NCI-H2227 (cell line): Measurements from ENCODE around the gene MCF2L.

ENCODE experiments used
- DNase-seq: peaks from one replicate; lab custom pipeline; 2025; ENCODE audit not compliant: unreplicated experiment; lab: John Stamatoyannopoulos, UW

Gene MCF2L

DNA sequence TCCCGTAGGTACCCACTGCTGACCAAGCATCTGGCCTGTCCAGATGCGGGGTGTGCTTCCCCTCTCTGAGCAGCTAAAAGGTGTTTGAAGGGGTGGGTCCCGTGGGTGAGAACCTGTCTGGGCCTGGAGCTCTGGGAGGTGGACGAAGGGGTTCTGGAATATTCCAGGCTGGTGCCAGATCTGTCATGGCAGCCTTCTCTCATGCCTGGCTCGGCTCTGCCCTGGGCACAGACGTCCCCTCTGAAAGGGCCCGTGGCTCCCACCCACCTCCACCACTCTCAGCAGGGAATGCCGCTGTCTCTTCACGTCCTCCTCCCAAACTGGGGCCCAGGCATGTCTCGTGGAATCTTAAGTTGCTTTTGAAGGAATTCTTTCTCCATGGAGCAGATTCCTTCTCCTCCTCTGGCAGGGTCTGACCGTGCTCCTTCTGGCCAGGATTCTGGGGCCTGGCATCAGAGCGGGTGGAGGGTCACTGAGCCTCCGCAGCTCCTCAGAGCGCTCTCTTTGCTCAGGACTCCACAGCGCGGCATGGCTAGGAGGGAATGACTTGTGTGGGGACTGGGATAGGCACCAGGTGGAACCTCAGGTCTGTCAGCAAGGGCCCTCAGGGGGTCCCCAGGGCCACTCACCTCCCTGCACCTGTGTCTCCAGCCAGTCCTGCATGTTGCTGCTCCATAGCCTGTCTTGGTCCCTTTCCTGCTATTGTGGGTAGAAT is 5.9 kb upstream of the MCF2L start:
- DNase-seq, result no peak

DNA sequence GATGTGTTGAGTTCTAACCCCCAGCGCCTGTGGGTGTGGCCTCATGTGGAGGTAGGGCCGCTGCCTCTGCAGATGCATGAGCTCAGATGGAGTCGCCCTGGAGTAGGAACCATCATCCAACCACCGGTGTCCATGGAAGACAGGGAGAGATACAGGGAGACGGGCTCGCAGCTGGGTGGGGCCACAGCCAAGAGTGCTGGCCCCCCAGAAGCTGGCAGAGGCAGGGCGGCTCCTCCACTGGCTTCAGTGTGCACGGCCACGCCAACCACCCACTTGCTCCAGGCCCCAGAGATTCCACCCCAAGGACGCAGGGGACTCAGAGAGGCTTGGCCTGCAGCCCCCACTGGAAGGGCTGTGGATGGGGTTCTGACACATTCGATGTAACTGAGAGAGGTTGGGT is 5.4 kb upstream of the MCF2L start:
- DNase-seq, result no peak

DNA sequence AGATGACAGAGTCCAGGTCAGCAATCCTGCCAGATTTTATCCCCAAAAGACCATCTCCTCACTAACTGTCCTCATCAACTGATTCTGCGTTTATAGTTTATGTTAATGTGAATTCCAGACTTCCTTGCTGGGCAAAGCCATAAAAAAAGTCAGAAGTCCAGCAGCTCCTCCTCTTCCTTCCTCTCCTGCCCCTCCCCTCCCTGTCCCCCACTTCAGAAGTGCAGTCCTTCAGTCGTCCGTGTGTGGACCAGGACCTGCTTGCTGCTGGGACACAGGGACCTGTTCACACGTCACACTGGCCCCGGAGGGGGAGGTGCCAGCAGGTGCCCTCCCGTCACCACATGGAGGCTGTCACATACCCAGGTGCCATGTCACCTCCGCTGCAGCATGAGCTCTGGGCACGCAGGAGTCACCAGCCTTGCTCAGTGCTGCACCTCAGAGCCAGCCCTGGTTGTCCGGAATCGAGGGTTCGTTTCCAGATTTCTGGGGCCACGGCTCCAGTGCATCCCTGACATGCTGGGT is 4.0 kb upstream of the MCF2L start:
- DNase-seq, result no peak

DNA sequence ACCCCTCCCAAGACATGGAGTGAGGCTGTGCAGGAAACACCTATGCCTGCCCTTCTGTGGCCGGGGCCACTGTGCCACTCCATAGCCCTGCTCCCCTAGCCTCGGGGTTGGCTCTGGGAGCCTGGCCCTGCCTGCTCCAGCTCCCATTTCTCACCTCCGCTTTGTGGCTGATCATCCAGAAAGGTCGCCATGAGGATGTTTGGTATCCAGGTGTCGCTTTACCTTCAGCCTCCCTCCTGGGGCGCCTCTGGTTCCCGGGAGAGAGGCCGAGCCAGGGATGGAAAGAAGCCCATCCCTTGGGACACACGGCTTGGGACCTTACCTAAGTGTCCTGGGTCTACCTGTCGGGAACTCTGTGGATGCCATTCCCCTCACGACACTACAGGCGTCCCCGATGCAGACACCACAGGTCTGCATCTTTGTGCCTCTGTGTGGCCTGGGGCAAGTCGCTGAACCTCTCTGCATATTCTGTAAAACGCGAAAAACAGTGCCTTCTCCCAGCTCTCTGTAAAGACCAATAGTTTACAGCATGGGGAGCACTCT is 3.4 kb upstream of the MCF2L start:
- no peak for DNase-seq

DNA sequence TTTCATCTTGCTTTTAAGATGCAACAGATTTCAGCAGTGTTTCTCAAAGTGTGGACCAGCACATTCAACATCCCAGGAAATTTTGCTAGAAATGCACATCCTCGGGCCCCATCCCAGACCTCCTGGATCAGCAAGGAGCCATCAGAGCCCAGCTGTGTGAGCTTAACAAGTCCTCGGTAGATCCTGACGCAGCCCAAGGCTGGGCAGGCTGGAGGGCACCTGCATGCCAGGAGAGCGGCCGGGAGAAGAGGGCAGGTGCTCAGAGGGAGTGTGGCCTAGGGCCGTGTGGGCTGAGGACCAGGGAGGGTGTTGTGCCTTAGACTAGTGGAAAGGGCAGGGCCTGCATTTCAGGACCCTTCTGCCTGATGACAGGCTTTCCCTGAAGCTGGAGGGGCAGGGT is 2.2 kb upstream of the MCF2L start:
- no peak for DNase-seq

DNA sequence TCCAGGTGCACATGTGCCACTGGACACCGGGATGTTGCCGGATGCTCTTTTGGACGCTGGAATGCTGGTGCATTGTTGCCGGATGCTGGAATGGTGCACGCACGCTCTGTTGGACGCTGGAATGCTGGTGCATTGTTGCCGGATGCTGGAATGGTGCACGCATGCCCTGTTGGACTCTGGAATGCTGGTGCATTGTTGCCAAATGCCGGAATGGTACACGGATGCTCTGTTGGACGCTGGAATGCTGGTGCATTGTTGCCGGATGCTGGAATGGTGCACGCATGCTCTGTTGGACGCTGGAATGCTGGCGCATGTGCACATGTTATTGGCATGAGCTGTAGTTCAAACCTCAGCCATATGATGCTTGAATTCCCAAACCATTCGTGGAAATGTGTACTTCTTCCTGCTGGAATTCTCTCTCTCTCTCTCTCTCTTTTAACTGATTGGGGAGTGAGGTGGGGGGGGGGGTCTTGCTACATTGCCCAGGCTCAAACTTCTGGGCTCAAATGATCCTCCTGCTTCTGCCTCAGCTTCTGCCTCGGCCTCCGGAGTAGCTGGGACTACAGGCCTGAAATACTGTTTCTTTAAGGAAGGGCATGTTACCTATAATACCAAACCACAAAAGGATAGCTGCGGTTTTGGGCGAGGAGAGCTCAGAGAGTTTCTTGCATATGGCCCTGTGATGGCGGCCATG is 1.2 kb upstream of the MCF2L start:
- DNase-seq, result no peak

DNA sequence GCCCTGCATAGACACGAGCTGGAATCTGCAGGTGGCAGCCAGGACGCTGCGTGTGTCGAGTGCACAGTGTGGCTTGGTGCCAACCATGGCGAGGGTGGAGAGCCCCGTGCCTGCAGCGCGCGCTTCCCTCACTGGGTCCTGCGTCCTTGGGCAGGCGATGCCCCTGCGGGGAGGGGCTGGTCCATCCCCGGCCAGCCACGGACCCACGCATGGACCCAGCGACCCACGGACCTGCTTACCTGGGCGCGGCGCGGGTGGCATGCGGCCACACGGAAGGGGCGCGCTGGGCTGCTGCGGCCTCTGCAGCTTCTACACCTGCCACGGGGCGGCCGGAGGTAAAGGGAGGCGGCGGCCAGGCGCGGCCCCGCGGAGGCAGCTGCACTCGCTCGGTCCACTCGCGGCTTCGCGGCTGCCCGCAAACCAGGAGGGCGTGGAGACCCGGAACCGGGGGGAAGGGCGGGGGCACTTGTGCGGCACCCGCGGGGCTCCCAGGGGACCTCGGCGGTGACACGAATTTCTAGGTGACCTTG is 569 bp upstream of the MCF2L start:
- DNase-seq, result peak; percentile 57

DNA sequence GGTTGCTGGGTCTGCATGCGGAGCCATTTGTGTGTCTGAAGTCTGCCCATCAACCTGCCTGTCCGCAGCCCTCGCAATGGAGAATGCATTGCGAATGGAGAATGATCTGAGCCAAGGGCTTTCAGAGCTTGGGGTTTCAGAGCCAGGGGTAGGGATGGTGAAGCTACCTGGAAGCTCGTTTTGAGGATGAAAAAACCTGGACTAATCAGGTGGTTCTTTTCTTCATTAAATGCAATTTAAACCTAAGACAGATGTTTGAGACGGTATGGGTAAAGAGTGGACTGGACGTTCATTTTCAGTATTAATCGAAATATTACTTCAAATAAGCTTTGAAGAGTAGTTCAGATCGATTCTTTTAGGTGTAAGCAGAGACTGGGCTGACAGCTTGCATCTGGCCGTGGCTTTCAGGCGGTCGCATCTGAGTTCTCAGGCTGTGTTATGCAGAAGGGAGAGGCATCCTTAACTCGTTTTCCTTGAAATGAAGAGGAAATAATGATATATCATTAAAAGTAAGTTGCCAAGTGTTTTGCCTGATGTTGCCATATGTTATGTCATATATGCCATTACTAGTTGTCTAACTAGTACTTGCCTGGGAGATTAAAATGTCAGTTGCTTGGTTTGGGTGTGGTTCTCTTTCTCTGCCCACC is 801 bp downstream of the MCF2L start:
- DNase-seq, result no peak

DNA sequence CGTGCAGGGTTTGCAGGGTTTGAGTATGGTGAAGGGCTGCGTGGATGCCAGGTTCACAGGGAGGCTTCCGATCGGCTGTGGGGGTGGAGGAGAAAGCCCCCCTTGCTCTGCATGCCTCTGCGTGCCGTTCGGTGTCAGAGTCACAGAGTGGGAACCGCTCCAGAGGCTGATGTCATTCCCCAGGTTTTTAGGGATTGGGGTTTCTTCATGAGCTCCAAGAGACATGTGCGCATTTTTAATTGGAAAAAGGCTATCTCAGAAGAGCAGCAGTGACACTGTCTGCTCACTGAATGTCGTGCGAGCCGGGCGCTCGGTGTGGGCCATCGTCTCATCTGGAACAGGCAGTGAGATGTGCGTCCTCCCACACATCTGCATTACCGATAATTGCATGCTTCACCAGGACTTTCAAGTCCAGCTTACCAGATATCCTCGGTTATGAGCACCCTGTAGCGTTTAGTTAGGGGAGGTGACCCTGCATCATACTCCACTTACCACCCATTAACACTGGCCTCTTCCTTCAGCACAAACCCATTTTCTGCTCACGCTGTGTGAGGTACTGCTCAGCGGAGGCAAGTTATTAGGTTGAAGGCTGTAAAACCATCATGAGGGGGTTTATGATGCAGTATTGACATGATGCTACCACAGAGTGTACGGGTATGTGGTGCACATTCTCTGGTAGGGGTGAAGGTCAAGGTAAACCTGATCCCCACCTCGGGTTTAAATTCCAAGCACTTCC is 1.7 kb downstream of the MCF2L start:
- no peak for DNase-seq

DNA sequence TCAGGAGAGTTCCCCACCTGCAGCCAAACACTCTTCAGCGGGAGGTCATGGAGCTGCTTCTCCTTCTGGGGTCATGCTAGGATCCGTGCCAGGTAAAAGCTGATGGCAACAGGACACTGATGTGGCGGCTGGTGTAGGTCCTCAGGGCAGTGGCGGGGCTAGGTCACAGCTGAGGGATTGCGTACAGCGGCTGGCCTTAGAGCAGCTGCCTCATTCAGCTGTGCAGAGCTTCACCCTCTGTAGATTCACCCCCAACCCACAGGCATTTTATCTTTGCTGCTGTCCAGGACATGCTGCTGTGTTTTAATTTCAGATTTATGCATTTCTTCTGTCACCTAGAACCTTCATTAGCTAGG is 2.3 kb downstream of the MCF2L start:
- DNase-seq, result no peak

DNA sequence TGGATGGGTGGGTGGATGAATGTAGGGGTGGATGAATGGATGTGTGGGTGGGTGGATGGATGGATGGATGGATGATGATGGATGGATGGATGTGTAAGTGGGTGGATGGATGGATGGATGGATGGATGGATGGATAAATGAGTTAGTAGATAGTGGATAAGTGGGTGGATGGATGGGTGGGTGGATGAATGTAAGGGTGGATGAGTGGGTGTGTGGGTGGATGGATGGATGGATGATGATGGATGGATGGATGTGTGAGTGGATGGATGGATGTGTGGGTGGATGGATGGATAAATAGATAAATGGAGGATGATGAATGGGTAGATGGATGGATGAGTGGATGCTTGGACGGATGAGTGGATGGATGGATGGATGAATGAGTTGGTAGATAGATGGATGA is 3.2 kb downstream of the MCF2L start:
- DNase-seq, result no peak

DNA sequence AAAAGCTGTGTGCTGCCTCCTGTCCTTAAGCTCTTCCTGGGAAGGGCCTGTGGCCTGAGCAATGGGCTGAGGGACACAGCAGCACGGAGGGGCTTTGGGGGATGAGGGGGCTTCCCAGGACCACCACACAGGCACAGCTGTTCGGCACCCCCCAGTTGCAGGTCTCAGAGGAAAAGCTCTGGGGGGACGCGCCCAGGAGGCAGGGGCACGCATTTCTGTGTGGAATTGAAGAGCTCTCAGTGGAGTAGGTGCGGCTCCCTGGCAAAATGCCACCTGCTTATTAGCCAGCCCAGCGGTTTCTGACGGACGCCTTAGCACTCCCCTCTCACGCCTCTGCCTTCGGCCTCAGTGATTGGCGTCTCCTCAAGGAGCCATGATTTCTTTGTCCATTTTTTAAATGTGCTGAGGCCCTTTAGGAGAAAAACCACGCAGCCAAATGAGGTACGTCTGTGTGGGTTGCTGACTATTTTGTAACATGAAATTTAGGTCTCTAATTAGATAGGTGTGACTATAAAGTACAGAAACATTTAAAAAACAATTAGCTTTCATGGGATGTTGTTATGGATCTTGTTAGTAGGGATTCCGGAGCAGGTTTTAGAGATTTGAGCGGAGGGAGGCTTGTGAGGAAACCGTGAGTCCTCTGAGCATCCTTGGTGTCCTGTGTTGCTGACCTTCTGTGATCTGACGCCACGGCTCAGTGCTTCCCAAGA is 4.0 kb downstream of the MCF2L start:
- peak; percentile 30 for DNase-seq

DNA sequence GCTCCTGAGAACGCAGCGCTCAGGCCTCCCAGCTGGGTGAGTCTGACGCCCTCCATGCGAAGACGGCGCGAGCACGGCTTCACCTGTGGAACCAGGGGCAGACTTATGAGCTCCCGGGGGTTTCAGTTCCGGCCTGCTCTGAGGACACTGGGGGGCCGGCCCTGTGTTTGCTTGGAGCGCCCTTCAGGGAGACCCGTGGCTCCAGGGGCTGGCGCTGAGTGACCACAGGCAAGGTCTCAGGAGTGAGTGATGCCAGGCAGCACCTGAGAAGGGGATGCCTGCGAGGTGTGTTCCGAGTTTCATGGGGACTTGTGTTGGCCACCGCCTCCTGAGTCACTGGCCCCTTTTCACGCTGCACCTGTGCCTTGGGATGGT is 4.5 kb downstream of the MCF2L start:
- no peak for DNase-seq

DNA sequence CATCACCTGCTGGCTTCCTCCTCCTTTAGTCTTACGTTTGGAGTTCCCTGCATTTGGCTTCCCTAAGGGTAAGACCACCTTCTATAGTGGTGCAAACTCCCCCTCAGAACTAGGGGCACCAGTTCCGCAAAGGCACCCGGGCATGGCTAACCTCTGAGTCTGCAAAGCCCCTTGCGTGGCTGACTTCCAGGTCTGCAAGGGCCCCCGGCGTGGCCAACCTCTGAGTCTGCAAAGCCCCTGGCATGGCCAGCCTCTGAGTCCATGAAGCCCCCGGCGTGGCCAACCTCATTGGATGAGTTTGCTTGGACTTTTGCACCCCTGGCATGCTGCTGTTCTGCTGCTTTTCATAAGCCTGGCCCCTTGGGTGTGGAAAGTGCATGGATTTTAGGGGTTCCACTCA is 5.1 kb downstream of the MCF2L start:
- no peak for DNase-seq

DNA sequence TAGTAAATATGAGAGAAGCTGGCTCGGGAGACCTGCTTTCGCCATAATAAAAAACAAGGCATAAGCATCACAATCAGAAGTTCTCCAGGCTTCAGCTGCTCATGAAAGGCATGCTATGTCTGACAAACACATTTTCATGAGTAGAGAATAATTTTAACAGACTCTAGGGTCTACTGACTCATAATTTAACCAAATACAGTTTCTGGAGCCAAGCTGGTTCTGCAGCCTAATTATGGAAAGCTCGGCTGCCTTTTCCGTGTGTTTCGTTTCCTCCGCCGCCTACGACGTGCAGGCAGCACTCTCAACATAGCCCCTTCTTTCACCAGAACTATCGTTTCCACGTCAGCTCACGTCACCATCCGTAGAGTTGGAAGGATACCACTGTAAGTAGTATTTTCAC is 5.7 kb downstream of the MCF2L start:
- no peak for DNase-seq

DNA sequence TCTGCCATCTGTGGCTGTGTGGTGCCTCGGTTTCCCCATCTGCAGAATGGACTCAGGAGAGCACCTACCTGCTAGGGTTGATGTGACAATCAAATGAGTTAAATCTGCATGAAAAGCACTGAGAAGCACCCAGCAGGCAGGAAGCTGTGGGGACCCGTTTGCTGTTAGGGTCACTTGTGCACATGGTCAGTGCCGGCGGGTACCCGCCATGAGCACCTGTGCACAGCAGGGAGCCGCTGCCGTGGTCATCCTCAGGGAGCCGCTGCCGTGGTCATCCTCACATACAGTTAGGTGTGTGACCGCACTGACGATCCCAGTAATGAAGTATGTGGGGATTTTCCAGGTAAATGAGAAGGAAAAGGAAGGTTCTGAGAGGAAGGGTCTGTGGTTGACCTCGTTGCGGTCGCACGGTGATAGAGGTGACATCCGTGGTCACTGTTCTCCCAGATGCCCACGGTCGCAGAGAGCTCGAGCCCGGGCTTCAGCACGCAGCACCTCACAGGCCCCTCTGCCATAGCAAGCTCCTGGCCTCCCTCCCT is 6.5 kb downstream of the MCF2L start:
- DNase-seq, result no peak

DNA sequence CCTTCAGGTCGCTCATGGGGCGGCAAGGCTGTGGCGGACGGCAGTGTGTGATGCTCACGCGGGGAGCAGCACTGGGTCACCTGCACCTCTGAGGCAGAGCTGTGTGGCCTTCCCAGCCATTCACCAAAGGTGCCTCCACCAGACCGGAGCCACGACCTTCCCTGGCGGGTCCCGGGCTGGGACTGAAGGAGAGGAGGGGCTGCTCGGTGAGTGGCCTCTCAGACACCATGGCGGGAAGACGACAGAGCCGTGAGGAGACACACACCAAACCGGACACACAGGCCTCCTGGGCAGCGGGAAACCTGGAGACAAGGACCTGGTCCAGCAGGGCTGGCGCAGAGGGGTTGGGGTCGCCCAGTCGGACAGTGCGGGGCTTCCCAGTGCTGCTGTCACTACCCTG is 7.5 kb downstream of the MCF2L start:
- DNase-seq, result no peak

DNA sequence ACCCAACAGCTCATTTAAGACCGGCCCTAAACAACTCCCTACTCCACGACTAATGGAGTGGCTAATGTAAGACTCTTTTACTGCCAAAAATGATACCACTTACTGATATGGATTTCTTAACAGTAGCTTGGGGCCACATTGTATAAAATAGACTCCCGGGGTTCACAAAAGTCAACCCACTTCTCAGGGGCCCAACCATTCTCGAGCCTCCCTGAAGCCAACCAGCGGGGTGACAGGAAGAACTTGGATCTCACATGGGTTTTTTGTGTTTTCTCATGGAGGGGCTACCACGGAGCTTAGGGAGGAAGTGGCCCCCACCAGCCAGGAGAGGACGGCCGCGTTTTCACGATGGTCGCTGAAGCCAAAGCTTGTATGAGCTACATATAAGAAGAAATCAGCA is 8.1 kb downstream of the MCF2L start:
- DNase-seq, result no peak

DNA sequence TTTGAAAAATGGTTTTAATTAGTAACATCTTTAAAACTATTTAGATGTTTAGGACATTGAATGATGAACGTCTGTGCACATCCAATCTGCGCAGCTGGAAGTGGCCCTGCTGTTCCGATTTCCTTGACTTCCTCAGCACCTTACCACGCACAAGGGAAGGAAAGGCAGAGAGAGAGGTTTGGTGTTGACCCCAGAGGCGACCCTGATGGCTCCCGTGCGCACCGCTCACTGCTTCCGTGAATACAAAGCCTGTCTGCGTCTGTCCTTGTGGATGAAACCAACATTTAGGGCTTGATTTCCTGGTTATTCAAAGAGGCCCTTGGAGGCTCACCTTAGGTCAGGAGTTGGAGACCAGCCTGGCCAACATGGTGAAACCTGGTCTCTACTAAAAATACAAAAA is 8.5 kb downstream of the MCF2L start:
- no peak for DNase-seq
